NCI-H2196 (cell line): ENCODE results near the gene CUEDC1.

Source experiments
- DNase-seq: peaks from one replicate; lab custom pipeline; 2025; ENCODE audit not compliant: unreplicated experiment; lab: John Stamatoyannopoulos, UW

CUEDC1 gene

DNA sequence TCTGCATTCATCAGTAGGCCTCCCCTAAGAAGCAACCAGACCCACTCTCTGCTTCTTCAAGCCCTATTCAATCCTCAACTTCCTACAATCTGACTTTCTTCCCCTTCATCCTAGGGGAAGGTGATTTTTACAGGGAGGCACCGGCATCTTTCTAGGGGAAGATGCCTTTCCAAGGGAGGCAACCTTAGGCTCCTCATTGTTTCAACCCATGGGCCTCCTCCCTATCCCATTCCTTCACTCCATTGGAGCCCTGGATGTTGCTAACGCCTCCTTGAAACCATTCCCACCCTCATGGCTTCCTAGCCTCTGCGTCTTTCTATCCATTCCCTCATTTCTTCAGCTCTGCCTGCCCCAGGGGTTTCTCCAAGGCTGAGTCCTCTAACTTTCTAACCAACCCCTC lies 2.7 kb upstream of the CUEDC1 start:
- DNase-seq: no peak

DNA sequence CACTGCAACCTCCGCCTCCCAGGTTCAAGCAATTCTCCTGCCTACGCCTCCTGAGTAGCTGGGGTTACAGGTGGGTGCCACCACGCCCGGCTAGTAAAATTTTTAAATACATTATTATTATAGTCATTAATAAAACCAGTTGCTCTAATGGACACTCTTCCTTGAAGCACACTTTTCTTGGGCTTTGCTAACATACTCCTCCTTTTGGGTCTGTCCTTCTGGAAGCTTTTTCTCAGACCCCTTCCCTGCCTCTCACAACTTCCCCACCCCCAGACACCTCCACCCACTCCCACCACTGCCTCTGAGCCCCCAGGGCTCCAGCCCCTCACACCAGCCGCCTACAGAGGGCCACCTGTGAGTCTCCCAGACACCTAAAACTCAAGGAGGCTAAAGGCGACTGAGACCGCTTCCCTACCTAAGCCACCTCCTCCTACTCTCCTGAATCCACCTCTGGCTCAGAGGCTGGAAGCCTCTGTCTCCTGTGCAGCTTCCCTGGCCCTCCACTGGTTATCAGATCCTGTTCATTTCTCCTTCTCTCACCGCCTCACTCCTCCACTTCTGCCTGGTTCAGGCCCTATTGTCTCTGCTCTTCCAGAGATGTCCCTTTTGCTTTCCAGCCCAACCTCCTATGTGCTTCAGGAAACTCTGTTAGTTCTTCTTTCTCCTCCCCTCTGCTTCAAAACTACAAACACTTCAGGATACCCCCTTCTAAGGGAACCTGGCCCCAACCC lies 2.1 kb upstream of the CUEDC1 start:
- DNase-seq: no peak

DNA sequence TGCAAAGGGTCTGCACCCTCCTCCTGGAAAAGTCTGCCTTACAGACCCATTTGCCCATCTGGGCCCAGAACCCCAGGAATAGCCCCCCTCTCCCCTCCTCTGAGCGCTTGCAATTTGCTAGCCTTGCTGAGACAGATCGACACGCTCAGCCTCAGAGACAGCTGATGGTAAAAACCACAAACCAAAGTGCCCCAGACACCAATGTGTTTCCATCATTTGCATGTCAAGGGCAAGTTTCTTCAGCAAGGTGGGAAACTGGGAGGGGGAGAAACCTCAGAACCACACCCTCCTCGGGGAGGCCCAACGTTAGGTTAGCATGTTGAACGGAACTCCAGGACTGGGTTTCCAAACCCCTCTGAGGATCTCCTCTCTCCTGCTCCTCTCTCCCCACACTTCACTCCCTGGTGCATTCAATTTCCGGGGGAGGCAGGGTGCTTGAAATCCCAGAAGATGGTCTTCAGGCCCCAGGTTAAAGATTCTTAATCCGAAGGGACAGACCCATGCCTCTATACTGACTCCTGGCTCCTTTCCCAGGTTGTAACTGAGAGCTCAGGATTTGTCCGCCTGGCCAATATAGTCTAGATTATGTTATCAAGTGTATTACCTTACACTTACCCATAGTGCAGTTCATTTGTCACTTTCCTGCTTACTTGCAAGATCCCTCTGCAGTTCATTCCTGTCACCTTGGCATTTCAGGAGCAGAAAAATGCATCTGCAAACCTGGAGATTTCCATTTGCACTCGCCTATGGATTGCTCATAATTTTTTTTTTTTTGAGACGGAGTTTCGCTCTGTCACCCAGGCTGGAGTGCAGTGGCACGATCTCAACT lies 1.3 kb upstream of the CUEDC1 start:
- no peak for DNase-seq

DNA sequence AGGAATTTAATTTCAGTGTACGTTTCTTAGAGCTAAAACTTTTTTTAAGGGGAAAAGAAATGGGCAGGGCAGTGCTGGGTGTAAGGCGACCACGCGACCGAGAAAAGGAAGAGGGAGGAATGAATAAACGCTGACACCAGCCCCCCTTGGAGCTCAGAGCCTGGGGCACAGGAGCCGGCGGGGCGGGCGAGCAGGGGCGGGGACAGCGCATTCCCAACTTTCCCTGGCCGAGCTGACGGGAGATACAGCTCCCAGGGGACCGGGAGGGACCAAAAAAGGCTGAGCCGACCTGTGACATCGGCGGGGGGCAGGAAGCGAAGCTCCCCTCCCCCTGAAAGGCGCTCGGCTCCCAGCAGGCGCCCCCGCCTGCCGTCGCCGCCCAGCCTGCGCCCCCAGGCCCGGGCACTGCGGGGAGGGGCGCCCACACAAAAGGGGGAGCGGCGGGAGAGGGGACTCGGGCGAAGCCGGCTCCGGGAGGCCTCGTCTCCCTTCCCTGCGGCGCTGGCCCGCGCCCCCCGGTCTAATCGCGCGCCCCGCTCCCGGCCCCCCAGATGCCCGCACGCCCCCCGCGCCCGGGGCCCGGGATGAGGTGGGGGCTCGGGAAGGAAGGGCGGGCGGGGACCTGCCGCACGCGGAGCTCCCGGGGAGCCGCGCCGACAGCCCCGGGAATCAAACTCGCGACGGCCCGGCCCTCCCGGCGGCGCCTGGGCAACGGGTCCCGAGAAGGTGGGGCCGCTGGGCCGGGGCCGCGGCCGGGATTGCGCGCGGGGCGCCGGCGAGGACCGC lies 622 bp downstream of the CUEDC1 start:
- no peak for DNase-seq

GRCh38 chr17:57953705-57954396 lies 1.4 kb downstream of the CUEDC1 start:
- DNase-seq: no peak

DNA sequence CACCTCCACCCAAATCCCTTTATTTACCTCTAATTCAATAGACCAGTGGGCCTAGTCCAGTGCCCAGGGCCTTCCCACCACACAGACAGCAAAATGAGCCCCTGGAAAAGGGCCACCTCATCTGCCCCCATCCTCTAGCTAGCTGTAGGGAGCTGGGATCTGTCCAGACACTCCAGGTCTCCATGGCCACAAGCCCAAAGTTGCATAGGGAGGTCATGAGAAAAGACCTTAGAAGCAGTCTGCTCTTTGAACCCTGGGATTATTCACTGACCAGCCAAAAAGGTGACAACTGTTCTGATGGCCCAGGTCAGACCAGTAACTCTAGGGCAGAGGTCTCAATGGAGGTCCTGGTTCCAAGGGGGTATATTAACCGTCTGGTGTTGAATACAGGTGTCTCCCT lies 2.0 kb downstream of the CUEDC1 start:
- no peak for DNase-seq

DNA sequence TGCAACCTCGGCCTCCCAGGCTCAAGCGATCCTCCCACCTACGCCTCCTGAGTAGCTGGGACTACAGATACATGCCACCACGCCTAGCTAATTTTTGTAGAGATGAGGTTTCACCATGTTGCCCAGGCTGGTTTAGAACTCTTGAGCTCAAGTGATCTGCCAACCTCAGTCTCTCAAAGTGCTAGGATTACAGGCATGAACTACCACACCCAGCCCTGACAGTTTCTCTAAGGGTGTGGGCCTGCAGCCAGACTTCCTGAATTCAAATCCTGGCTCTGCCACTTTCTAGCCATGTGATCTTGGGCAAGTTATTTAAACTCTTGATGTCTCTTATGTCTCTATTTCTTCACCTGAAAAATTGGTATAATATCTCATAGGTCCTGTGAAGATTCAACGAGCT lies 5.6 kb downstream of the CUEDC1 start:
- DNase-seq: peak; percentile 26

- peak; percentile 59 for DNase-seq
These were observed 6.4 kb downstream of the CUEDC1 start for GRCh38 chr17:57948555-57949420.

- DNase-seq: no peak
These were observed 7.0 kb downstream of the CUEDC1 start for GRCh38 chr17:57948169-57948554.

- no peak for DNase-seq
These were observed 7.8 kb downstream of the CUEDC1 start for GRCh38 chr17:57947369-57947768.

DNA sequence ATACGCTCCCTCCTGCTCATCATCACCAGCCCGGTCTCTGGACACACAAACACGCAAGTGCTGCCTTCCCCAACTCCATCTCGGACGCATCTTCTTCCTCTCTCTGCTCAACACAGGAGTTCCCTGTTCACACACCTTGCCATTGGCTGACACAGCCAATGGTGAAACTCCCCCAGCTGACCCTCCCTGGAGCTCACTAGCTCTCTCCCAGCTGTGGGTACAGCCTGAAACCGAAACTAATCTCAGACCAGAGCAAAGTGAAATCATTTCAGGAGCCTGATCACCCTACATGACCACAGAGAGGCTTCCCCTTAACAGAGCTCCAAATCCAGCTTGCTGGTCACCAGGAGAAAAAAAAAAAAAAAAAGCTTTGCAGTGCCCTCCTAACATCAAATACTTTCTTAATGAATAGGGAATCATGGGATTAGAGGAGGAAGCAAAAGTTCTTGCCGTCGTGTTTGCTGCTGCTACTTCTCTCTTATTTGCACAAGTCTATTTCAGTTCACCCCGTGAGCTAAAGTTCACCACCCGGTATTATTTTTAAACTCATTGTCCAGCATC lies 8.3 kb downstream of the CUEDC1 start:
- peak; percentile 71 for DNase-seq

DNA sequence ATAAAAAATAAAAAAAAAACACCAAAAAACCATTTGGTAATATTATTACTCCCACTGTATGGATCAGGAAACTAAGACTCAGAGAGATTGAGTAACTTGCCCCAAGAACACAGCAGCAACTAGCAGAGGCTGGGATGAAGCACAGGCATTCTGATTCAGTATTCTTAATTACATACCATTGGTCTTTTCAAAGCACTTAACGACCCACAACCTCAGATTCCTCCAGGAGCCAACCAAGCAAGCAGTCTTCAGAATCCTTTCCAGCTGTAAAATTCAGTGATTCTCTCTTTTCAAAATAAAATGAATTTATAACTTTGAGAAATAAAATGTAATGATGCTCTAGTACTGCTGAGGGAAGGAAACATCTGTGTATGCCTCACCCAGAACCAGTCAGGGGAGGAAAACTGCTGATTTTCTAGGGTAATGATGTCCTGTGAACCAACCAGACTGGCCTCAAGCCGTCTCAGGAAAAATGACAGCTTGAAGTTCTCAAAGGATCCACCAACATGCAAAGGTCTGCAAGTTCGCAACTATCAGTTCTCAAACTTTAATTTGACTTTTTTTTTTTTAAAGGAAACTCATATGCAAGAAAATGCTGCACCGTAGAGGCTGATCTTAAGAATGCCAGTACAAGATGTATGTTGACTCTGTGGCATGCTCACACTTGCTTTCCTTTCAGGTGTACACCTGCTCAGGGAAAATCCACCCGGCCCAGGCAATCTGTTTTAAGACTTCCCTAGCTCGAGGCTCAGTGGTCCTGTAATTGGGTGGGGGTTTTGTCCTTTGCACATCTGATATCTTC lies 9.0 kb downstream of the CUEDC1 start:
- no peak for DNase-seq

DNA sequence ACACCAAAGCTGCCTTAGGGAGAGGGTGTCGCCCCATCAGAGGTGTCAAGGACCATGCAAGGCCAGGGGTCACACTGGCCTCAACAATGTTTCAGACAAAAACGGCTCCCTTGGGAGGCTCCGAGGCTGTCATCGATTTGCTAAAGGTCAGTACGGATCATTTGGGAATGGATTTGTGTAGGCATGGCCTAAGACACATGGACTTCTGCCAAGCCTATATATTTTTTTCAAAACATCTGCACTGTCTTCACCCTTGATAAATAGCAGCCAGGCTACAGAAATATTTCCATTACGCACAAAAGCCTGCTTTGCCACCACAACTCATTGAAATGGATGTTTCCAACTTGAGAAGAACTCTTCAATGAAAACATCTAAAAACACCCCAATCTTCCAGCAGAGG lies 10.3 kb downstream of the CUEDC1 start:
- no peak for DNase-seq

- no peak for DNase-seq
These were observed 11.6 kb downstream of the CUEDC1 start for GRCh38 chr17:57943645-57944044.

DNA sequence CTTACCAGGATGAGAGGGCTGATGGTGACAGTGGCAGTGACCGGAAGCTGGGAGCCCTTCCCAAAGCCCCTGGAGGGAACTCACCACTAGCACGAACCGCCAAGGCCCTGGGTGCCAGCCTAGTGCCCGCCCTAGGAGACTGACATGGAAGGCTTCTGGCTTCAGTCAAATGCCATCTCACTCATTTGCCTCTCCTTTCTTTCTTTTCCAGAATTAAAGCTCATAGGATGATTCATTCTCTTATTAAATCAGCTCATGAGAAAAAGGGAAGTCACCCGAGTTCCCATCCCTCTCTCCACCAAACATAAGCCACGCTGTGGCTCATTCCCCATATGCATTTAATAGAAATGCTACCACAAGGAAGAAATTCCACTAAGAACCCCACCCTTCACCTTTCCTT lies 12.1 kb downstream of the CUEDC1 start:
- DNase-seq: no peak

DNA sequence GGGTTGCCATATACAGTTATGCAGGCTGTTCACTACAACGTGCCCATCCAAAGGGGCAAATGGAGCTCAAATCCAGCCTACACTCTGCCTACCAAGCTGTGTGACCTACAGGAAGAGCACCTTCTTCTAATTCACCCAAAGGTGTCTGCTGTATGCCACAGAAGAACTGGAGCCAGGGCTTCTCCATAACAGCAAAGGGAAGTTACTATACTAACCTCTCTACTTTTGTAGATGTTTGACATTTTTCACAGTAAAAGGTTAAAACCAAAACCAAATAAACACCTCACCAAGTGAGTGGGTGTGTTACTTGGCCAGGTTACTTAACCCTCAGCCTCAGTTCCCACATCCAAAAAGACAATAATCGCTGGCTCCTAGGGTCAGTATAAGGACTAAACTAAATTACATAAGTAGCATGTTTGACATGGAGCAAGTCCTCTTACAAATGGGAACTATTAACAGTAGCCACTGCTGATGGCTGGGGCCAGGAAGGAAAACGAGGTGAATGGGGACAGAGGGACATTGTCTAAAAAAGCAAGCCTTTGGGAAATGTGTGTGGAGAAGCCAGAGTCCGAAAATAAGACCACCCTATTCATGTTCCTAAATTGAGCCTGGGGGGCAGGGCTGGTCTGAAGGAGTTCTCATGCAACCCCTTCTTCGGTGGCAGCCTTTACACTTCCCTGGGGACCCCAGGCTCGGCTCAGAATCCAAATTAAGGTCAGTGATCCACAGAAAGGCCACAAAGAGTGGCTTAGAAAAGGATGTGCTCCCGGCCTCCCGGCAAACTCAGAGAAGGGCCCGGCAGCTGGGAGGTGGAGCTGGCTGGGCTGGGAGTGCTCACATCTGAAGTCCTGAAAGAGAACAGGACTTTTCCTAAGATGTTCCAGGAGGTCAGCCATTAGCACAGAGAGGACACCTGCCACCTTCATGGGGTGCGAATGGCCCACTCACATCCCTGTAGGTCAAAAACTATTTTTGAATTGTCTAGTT lies 13.5 kb downstream of the CUEDC1 start:
- no peak for DNase-seq

- peak; percentile 66 for DNase-seq
These were observed 14.4 kb downstream of the CUEDC1 start for GRCh38 chr17:57940653-57941329.
